GM12878 (cell line): ENCODE data around the gene YTHDF1.

Source experiments
- FOS ChIP-seq: IDR thresholded peaks from 3 replicates; pipeline ENCODE4 v1.6.1; 2011; ENCODE audit warnings: borderline replicate concordance; ENCODE audit not compliant: insufficient read length; ENCODE audit errors: extremely low read depth
- ZSCAN29 ChIP-seq: fragments of 450-650 bp; IDR thresholded peaks from 2 replicates; pipeline ENCODE4 v1.6.1; 2017; ENCODE audit warnings: mild to moderate bottlenecking, moderate library complexity
- TF ChIP-seq, protein P1 (sequence below), 3 experiments: IDR thresholded peaks in 2 of 3; conservative IDR thresholded peaks in 1 of 3; 2 replicates each; pipeline ENCODE4 v1.5.1; 2011; ENCODE audit warnings: low read depth in 3 of 3, low read length in 3 of 3, mild to moderate bottlenecking in 3 of 3, control low read depth in 2 of 3, moderate library complexity in 2 of 3, inconsistent platforms in 1 of 3, mixed read lengths in 1 of 3; ENCODE audit not compliant: control insufficient read depth in 2 of 3, insufficient read depth in 1 of 3; ENCODE audit errors: extremely low read depth in 1 of 3

DNA sequence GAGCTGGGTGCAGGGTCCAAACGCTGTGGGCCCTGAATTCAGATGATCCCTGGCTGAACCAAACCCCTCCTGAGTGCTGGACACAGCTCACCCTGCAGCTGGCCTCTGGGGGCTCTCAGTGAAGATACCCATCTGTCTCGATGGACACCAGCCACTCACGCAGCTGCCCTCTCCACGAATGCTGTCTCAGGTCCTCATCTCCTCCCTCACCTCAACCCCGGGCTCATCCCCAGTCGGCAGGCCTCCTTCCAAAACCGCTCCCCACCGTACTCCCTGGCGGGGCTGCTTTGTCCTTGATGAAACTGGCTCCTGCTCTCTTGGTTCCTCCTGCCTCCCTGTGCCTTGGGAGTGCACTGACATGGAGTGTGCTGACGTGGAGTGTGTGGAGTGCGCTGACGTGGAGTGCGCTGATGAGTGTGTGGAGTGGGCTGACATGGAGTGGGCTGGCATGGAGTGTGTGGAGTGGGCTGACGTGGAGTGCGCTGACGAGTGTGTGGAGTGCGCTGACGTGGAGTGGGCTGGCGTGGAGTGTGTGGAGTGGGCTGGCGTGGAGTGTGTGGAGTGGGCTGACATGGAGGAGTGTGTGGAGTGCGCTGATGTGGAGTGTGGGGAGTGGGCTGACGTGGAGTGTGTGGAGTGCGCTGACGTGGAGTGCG, 4.1 kb upstream of the YTHDF1 start:
- TF ChIP-seq ZSCAN29 (no peak), FOS (no peak)
- TF ChIP-seq, protein P1, sequence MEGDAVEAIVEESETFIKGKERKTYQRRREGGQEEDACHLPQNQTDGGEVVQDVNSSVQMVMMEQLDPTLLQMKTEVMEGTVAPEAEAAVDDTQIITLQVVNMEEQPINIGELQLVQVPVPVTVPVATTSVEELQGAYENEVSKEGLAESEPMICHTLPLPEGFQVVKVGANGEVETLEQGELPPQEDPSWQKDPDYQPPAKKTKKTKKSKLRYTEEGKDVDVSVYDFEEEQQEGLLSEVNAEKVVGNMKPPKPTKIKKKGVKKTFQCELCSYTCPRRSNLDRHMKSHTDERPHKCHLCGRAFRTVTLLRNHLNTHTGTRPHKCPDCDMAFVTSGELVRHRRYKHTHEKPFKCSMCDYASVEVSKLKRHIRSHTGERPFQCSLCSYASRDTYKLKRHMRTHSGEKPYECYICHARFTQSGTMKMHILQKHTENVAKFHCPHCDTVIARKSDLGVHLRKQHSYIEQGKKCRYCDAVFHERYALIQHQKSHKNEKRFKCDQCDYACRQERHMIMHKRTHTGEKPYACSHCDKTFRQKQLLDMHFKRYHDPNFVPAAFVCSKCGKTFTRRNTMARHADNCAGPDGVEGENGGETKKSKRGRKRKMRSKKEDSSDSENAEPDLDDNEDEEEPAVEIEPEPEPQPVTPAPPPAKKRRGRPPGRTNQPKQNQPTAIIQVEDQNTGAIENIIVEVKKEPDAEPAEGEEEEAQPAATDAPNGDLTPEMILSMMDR (IDR thresholded peaks at IDR 0.05 in 2 of 3, conservative IDR thresholded peaks at IDR 0.05 in 1 of 3; ENCODE audit: control insufficient read depth in 2 of 3, extremely low read depth in 1 of 3, insufficient read depth in 1 of 3, low read depth in 3 of 3, low read length in 3 of 3) = no peak
